HG02571 (cell line): ENCODE data around the gene JPT2.

ENCODE experiments used
- ATAC-seq: cut with Tn5 transposase; IDR thresholded peaks from one replicate; pipeline ENCODE4 v1.9.1; 2021; ENCODE audit warnings: mild to moderate bottlenecking, moderate library complexity; ENCODE audit not compliant: unreplicated experiment

JPT2 gene

DNA sequence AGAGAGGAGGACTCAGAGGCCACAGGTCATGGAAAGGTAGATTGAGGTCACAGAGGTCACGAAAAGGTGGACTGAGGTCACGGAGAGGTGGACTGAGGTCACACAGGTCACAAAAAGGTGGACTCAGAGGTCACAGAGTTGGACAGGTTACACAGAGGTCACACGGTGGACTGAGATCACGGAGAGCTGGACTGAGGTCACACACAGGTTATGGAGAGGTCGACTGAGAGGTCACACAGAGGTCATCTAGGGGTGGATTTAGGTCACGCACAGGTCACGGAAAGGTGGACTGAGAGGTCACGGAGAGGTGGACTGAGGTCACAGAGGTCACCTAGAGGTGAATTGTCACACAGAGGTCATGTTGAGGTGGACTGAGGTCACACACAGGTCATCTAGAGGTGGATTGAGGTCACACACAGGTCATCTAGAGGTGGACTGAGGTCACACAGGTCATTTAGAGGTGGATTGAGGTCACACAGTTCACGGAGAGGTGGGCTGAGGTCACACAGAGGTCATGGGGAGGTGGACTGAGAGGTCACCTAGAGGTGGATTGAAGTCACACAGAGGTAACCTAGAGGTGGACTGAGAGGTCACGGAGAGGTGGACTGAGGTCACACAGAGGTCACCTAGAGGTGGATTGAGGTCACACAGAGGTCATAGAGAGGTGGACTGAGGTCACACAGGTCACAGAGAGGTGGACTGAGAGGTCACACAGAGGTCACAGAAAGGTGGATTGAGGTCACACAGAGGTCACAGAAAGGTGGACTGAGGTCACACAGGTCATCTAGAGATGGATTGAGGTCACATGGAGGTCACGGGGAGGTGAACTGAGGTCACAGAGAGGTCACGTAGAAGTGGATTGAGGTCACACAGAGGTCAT, 26.7 kb upstream of the JPT2 start:
- ATAC-seq = no peak

- no peak for ATAC-seq
Observed at GRCh38 chr16:1651974-1652312, 26.1 kb upstream of the JPT2 start.

- ATAC-seq = no peak
Observed at GRCh38 chr16:1653023-1653422, 25.1 kb upstream of the JPT2 start.

- ATAC-seq = no peak
Observed at GRCh38 chr16:1654505-1655268, 23.4 kb upstream of the JPT2 start.

- no peak for ATAC-seq
Observed at GRCh38 chr16:1655269-1655807, 22.7 kb upstream of the JPT2 start.

DNA sequence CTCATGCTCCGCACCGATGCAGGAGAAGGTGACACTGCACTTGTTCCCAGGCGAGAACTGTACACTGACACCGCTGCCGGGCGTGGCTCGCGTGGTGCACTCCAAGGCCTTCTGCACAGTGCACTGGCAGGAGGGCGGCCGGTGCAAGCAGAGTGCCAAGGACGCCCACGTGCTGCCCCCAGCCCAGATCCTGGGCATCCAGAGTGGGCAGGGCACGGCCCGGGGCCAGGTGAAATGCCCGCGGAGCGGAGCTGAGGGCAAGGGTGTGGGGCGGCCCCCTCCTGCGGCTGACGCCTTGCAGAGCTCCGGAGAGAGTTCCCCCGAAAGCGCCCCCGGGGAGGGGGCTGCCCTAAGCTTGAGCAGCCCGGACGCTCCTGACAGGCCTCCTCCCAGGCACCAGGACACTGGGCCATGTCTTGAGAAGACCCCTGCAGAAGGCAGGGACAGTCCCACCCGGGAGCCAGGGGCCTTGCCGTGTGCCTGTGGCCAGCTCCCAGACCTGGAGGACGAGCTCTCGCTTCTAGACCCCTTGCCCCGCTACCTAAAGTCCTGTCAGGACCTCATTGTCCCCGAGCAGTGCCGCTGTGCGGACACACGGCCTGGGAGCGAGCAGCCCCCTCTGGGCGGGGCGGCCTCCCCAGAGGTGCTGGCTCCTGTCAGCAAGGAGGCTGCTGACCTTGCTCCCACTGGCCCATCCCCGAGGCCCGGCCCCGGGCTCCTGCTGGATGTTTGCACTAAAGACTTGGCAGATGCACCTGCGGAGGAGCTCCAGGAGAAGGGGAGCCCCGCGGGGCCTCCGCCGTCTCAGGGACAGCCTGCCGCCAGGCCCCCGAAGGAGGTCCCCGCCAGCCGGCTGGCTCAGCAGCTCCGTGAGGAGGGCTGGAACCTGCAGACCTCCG, 21.9 kb upstream of the JPT2 start:
- ATAC-seq = no peak

GRCh38 chr16:1656808-1657617, 21.1 kb upstream of the JPT2 start:
- ATAC-seq = no peak

- no peak for ATAC-seq
Observed at GRCh38 chr16:1657841-1658240, 20.2 kb upstream of the JPT2 start.

GRCh38 chr16:1659031-1659430, 19.0 kb upstream of the JPT2 start:
- ATAC-seq = no peak

DNA sequence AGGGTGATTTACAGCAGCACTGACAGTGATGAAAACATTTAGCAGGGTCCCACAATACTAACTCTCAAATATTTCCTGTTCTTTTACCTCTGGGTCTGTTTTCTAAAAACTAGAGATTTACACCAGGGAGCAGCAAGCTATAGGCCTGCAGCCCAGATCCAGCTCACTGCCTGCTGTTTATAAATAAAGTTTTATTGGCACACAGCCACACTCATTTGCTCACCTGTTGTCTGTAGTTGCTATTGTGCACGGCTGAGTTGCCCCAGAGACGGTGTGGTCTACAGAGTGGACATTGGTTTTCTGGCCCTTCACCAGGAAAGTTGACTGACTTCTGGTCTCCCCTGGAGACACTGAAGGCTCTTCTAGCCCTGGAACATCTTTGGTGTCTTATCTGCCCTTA, 16.3 kb upstream of the JPT2 start:
- no peak for ATAC-seq

- no peak for ATAC-seq
Observed at GRCh38 chr16:1662543-1662942, 15.5 kb upstream of the JPT2 start.

- ATAC-seq = no peak
Observed at GRCh38 chr16:1665829-1666228, 12.2 kb upstream of the JPT2 start.

GRCh38 chr16:1666316-1666715, 11.8 kb upstream of the JPT2 start:
- ATAC-seq = no peak

- ATAC-seq = no peak
Observed at GRCh38 chr16:1667271-1667670, 10.8 kb upstream of the JPT2 start.

DNA sequence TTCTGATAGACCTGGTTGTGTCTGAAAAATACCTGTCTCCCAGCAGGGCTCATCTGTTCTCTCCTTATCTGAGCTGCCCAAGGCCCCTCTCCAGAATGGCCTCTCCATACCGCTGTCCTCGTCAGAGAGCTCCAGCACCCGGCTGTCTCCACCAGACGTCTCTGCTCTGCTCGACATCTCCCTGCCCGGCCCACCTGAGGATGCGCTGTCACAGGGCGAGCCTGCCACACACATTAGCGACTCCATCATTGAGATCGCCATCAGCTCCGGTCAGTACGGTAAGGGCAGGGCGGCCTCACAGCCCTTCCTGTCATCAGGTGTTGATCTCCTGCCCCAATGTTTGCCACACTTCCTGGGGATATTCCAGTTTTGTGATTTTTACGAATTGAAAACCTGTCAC, 10.2 kb upstream of the JPT2 start:
- ATAC-seq = no peak

DNA sequence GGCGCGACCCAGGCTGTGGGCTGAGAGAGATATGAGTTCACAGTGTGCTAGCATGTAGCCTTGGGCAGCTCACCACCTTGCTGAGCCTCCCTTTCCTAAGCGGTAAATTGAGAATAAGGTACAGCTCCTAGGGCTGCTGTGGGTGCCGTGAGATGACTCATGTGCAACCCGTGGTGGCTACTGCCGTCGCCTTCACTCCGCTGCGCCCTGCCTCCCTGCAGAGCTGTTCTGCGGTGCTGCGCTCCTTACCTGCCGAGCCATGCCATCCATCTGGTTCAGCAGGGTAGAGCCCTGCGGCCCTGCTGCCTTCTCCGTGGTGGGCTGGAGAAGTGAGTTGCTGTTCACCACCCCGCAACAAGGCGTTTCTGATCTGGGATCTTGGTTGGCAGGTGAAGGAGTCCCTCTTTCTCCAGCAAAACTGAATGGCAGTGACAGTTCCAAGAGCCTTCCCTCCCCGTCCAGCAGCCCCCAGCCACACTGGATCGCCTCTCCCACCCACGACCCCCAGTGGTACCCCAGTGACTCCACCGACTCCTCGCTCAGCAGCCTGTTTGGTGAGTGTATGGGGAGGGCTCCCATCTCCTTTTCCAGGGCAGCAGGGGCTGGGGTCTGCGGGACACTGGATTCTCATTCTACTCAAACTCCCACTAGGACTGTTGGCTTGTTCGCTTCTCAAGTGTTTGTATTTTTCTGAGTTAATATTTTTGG, 9.3 kb upstream of the JPT2 start:
- no peak for ATAC-seq

GRCh38 chr16:1669698-1670097, 8.4 kb upstream of the JPT2 start:
- ATAC-seq = no peak

DNA sequence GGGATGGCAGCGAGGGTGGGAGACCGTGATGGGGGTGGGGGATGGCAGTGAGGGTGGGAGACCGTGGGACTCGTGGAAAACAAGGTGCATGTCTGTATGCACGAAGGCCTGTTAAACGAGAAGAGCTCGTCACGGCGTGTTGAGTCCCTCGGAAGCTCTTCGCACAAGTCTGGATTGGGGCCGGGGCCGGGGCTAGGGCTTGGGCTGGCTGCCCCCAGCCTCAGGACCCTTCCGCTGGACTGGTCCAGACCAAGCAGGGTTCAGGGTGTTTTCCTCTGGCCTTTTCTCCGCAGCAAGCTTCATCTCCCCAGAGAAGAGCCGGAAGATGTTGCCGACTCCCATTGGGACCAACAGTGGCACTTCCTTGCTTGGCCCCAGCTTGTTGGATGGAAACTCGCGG, 7.7 kb upstream of the JPT2 start:
- no peak for ATAC-seq

GRCh38 chr16:1670866-1671265, 7.2 kb upstream of the JPT2 start:
- no peak for ATAC-seq
